GM18867 (cell line): ENCODE results near the gene P4HTM.

Experiments
- ATAC-seq: cut with Tn5 transposase; IDR thresholded peaks from one replicate; pipeline ENCODE4 v1.9.1; 2021; ENCODE audit warnings: mild to moderate bottlenecking, moderate library complexity; ENCODE audit not compliant: unreplicated experiment

P4HTM gene

DNA sequence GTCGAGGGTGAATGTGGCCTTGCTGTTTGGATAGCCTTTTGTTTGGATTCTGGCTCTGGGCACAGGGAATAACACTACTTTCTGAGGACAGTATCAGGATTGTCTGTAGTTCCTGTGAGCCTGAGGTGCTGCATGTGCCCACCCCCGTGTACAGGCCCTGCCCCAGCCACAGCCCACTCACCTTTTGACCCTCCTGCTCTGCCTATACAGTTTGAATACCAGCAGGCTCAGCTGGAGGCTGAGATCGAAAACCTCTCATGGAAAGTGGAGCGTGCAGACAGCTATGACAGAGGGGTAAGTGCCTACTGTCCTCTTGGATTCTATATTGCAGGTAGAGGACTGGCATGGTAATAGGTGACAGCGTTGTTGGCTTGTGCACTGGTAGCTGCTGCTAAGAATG, 7.4 kb upstream of the P4HTM start:
- no peak for ATAC-seq

DNA sequence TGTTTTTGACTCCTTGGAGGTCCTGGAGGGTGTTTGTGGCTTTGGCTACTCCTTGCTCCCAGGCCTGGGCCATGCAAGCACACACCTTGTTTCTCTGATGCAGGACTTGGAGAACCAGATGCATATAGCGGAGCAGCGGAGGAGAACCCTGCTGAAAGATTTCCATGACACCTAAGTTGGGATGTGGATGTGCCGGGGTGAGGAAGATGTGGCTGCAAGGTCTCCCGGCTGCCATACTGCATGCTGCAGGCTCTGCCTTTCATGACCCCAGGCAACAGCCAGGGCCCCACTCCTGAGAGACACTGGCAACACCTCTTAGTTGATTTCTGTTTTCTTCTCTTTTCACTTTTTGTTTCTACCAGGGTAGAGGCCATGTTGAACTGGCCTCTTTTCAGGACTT, 6.9 kb upstream of the P4HTM start:
- no peak for ATAC-seq

GRCh38 chr3:48984663-48985062, 5.4 kb upstream of the P4HTM start:
- no peak for ATAC-seq

DNA sequence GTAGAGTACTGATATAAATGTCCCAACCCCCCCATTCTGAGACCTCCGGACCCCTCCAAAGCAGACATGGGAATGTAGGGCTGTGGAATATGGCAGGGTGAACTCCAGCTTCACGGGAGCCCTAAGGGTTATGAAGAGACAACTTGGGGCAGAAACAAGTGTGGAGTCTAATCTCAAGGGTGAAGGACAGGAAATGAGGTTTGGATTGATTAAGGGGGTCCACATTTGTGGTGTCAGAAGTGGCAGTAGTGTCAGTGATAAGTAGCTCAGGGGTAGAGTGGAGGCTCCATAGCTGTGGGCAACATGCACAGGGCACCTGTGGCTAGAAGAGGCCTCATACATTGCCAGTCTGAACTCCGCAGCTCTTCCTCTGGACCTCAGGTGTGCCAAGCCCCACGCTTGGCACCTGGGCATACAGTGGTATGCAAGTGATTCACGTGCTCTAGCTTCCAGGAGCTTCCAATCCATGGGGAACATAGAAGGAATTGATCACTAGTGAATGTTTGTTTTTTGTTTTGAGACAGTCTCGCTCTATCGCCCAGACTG, 4.1 kb upstream of the P4HTM start:
- ATAC-seq, result no peak

DNA sequence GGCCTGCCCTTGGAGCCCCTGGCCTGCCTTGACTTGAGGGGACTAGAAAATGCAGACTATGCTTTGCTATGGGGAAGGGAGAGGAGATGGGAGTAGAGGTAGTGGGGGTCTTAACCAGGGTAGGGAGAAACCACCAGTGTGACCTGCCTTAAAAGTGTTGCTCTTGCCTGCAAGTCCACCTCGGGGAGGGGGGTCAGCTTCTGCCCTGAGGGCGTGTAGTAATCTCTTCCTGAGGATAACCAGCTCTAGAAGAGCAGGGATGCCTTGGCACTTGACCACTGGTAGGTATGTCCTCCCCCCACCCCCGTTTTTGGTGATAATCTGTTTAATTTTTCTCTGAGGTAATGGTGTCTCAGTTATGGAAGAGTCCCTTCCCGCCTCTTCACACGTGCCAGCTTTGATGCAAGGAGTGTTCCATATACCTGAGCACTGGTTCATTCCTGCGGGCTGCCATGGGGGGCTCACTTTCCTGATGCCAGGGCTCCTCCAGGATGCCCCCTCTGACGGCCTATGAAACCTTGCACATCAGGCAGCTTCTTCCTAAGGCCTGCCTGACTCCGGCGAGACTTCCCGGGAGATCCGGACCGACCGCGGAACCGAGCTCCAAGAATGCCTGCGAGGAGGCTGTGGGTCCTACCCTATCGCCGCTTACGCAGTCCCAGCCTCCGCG, 780 bp upstream of the P4HTM start:
- ATAC-seq, result no peak

DNA sequence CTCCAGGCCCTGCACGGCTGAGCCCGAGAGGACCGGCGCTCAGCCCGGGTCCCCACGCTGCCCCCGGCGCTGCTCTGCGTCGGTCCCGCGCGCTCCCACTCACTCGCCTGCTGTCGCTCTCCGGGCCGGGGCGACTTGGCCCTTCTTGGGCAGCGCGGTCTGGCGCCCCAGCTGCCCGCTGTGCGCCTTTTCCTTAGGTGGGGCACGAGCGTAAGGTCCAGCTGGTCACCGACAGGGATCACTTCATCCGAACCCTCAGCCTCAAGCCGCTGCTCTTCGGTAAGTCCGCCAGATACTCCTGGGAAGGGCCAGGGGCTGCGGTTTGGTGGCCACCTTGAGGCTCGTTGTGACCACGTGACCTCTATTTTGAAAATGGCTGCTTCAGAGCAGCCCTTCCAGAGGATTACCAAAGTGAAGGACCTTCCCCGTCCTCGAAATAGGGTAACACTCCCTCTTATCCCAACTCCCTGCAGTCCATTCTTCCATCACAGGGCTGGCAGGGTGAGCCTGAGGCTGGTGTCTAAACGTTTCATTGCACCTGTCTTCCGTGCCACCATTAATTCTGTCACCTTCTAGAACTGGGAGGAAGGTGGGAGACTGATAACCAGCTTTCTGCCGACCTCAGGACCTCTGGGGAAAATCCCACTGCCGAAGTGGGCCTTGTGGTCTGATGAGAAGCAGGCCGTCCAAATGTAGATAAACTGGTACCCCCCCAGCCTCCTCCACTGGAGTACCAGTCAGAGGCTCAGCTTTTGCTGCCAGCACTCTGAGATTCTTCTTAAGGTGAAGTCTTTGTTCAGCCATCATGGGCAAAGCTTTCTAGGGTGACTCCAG, 812 bp downstream of the P4HTM start:
- ATAC-seq, result peak; percentile 18

DNA sequence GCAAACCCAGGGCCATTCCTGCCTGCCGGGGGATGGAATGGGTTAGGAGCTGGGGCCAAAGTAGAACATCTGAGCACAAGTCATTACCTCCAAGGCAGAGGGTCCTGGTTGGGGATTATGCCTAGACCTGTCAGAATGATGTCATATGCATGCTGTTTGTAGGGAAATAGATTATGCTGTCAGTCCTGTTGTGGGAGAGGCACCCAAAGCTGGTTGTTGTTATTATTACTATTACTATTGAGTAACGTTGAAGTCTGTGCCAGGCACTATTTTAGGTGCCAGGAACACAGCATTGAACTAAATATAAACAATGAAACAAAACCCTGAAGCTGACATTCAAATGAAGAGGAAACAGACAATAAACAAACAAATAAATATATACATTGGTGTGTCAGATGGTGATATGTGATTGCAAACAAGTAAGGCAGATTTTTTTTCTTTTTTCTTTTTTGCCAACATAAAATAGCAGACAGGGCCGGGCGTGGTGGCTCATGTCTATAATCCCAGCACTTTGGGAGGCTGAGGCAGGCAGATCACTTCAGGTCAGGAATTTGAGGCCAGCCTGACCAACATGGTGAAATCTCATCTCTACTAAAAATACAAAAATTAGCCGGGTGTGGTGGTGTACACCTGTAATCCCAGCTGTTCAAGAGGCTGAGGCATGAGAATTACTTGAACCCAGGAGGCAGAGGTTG, 2.0 kb downstream of the P4HTM start:
- ATAC-seq, result no peak

DNA sequence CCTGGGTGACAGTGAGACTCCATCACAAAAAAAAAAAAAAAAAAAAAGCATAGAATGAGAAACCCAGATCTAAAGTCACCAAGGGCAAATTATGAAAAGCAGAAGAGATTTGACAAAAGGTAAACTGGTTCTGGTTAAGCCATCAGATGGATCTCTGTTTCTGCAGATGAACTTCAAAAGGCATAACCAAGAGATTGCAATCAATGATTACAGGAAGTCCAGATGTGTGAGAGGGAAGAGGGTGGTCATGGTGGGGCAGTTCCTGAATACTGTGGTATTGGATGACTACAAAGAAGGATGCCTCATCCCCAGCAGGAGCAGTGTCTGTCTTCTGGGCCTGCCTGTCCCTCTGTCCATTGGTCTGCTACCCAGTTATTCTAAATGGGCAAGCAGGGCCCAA, 3.8 kb downstream of the P4HTM start:
- no peak for ATAC-seq

- ATAC-seq, result no peak
These were observed 6.6 kb downstream of the P4HTM start for GRCh38 chr3:48996640-48997039.

- ATAC-seq, result no peak
These were observed 7.1 kb downstream of the P4HTM start for GRCh38 chr3:48997102-48997635.

- no peak for ATAC-seq
These were observed 7.9 kb downstream of the P4HTM start for GRCh38 chr3:48997714-48998637.

- ATAC-seq, result no peak
These were observed 9.2 kb downstream of the P4HTM start for GRCh38 chr3:48999085-48999858.

DNA sequence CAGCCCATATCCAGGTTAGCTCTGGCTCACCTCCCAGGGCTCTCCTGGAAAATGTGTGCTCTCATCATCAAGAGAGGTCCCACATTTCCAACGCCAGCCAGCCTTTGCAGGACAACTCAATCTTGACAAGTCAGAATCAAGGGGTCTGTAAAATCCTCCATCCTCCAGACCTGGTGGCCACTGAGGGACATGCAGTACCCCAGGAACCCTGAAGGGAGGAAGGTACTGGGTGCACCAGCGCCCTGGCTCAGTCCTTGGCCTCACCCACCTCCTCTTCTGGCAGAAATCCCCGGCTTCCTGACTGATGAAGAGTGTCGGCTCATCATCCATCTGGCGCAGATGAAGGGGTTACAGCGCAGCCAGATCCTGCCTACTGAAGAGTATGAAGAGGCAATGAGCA, 11.1 kb downstream of the P4HTM start:
- no peak for ATAC-seq

DNA sequence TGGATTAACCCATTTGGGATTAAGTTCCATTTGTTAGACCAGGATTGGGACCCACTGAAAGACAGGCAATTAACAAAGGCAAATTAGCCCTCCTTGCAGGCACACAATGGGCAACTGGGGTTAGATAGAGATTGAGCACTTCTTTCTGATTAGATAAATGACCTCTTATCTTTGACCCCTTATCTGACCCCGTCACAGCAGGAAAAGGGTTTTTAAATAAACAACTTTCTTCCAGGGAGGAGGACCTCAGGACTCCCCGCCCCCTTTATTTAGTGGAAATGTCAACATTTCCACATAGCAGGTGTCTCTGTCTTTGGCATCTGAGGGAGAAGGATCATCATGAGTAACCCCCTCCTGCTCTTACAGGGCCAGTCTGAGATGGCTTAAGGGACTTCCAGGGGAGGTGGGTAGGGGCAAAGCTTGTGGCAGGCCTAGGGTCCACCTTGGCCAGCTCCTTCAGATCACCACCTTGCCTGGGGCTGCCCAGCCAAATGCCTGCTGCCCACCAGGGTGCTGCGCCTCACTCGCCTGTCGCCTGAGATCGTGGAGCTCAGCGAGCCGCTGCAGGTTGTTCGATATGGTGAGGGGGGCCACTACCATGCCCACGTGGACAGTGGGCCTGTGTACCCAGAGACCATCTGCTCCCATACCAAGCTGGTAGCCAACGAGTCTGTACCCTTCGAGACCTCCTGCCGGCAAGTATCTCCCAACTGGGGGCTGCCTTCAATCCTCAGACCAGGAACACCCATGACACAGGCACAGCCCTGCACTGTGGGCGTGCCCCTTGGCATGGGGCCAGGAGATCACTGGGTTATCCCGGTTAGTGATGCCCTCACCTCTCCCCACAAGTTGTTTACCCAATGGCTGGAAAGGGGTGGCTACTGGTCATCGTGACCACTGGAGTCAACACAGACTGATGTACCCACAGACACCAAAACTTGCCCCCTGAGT, 14.6 kb downstream of the P4HTM start:
- ATAC-seq, result no peak

DNA sequence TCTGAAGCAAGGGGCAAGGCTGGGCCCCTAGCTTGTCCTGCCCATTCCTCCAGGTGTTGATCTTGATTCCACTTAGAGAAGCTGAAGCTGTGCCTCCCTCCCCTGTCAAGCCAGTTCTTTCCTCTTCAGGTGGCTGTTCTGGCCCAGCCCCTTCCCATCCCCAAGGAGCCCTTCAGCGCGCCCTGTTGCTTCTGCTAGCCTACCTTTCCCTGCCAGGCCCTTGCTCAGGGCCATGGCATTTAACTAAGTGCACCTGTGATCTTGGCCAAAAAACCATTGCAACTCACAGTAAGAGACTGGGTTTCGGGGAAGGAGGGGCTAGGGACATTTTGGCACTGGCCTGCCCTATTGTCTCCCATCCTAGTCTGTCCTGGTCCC, 15.3 kb downstream of the P4HTM start:
- ATAC-seq, result no peak

- ATAC-seq, result no peak
These were observed 16.0 kb downstream of the P4HTM start for GRCh38 chr3:49005998-49006397.

DNA sequence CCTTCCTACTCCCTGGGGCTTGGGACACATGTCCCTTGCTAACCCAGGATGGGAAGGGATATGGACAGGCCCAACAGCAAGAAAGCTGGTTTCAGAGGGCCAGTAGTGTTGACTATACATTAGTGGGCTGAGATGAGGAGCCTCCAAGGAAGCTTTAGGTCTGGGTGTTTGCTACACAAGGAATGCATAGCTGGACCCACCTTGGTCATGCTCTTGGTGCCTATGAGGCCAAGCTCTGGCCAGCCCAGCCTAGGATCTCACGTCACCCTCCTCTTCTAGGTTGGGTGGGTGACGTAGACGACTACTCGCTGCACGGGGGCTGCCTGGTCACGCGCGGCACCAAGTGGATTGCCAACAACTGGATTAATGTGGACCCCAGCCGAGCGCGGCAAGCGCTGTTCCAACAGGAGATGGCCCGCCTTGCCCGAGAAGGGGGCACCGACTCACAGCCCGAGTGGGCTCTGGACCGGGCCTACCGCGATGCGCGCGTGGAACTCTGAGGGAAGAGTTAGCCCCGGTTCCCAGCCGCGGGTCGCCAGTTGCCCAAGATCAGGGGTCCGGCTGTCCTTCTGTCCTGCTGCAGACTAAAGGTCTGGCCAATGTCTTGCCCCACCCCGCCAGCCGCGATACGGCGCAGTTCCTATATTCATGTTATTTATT, 16.5 kb downstream of the P4HTM start:
- no peak for ATAC-seq
